HFF-Myc (cell line): ENCODE results near the gene TSPAN18.

Experiments used
- DNase-seq: peaks from one replicate; pipeline ENCODE4 v3.0.0-alpha.2; 2011; ENCODE audit warnings: low read depth; ENCODE audit errors: extremely low read depth
- H3K4me3 ChIP-seq: replicated peaks from 2 replicates; pipeline ENCODE4 v1.5.1; 2011; ENCODE audit warnings: low read depth, mild to moderate bottlenecking, control low read depth, low read length
- CTCF ChIP-seq: IDR thresholded peaks from 2 replicates; pipeline ENCODE4 v1.5.1; 2012; ENCODE audit warnings: mild to moderate bottlenecking, low read depth, low read length, control low read depth; ENCODE audit errors: missing control alignments

Gene TSPAN18

GRCh38 chr11:44709281-44709562 is 17.5 kb upstream of the TSPAN18 start:
- no peak for TF ChIP-seq CTCF
- DNase-seq, result no peak
- H3K4me3 ChIP-seq, result no peak overlapping the region

- H3K4me3 ChIP-seq, result no peak overlapping the region
- no peak for TF ChIP-seq CTCF
- no peak for DNase-seq
Observed at GRCh38 chr11:44709966-44710365, 16.8 kb upstream of the TSPAN18 start.

- DNase-seq, result no peak
- no peak for TF ChIP-seq CTCF
- no peak overlapping the region for H3K4me3 ChIP-seq
Observed at GRCh38 chr11:44711113-44711786, 15.5 kb upstream of the TSPAN18 start.

GRCh38 chr11:44711787-44712608 is 14.8 kb upstream of the TSPAN18 start:
- H3K4me3 ChIP-seq, result no peak overlapping the region
- no peak for TF ChIP-seq CTCF
- no peak for DNase-seq

GRCh38 chr11:44713022-44713421 is 13.7 kb upstream of the TSPAN18 start:
- DNase-seq, result no peak
- H3K4me3 ChIP-seq, result no peak overlapping the region
- TF ChIP-seq CTCF, result no peak

- TF ChIP-seq CTCF, result no peak
- no peak for DNase-seq
Observed at GRCh38 chr11:44716256-44716655, 10.5 kb upstream of the TSPAN18 start.

More at GRCh38 chr11:44716256-44716655, 10.5 kb upstream of the TSPAN18 start:
- no peak overlapping the region for H3K4me3 ChIP-seq
